ENCODE results near the gene TLR2.

- TF ChIP-seq TAF1 (IDR thresholded peaks at IDR 0.05; ENCODE audit: borderline replicate concordance, low read depth, low read length) (no peak), POLR2A (IDR thresholded peaks at IDR 0.05; ENCODE audit: low read depth, low read length) (no peak), POLR2AphosphoS5 (IDR thresholded peaks at IDR 0.05; ENCODE audit: low read depth, low read length) (no peak)
Observed at GRCh38 chr4:153669838-153670237, 14.2 kb upstream of the TLR2 start.

Measured in GM12892 (cell line).